GM11168 (cell line): ENCODE data around the gene NAA25.
"Not testable (repeated sequence)": the region's sequence is repeated elsewhere in the genome, so short reads cannot be mapped to it uniquely, and the experiment has no call there.

ENCODE experiments used
- in situ Hi-C: fragments of 300-500 bp; cut with MboI; formaldehyde crosslinking; loops from one replicate; pipeline ENCODE4 v1.12.0; 2022; ENCODE audit warnings: low sequenced_read_pairs; ENCODE audit not compliant: unreplicated experiment

NAA25 gene

DNA sequence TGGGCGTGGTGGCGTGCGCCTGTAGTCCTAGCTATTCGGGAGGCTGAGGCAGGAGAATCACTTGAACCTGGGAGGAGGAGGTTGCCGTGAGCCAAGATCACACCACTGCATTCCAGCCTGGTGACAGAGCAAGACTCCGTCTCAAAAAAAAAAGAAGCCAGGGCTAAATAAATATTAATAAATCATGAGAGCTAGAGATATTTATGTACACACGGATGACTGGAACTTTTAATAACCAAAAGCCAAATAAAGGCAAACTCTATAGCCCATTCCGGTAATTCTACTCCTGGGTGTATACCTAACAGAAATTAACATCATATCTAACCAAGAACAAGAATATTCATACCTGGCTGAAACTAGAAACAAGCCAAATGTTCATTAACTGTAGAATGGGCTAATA is 9.1 kb upstream of the NAA25 start:
- in situ Hi-C loops, result no loop called here

DNA sequence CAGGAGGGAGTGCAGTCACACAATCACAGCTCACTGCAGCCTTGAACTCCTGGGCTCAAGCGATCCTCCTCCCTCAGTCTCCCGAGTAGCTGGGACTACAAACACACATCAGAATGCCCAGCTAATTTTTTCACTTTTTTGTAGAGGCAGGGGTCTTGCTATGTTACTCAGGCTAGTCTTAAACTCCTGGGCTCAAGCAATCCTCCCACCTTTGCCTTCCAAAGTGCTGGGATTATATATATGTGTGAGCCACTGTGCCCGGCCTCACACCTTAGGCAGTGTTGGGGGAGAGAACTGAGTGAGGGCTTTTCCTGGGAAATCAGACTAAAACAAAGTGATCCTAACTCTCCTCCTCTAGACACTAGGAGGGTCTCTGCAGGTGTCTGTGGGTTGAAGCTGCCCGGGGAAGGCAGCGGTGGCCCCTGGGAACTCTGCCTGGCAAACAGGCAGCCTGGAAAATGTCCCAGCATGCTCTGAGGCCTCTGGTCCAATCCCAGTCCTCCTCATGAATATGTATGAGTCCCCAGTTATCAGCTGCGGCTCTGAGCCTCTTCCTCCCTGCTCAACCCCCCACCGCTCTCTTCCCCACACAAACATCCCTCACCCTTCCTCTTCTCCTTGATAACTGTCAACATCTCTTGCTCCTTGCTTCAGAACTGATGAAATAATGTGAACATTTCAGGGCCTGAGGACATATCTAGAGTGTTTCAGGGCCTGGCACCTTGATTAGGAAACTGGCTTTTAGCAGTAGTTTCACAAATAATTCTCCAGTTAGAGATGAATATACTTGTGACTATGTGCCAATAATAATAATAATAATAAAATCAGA is 7.9 kb upstream of the NAA25 start:
- in situ Hi-C loops, result no loop called here

DNA sequence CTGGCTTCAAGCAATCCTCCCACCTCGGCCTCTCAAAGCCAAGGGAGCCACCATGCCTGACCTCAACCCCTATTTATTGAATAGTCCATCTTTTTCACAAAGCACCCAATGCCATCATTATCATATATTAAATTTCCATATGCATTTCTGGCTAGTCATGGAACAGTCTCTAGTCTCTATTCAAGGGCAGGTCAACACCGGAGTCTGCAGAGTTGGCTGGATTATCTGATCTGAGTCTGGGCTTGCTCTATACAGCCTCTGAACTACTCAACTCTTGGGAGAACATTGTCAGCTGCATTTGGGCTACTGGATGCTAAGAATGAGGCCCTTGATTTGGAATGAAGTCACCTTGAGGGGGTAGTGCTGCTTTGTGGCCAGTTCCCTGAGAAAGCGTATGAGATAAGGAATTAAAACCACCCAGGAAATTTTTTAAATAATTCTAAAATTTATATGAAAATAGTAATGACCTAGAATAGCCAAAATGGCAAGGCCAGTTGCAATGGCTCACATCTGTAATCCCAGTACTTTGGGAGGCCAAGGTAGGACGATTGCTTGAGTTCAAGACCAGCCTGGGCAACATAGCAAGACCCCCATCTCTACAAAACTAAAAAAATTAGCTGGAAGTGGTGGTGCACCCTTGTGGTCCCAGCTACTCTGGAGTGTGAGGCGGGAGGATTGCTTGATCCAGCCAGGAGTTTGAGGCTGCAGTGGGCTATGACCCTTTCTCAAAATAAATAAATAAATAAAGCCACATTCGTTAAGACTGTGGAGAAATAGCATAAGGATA is 6.9 kb upstream of the NAA25 start:
- in situ Hi-C loops, result no loop called here

DNA sequence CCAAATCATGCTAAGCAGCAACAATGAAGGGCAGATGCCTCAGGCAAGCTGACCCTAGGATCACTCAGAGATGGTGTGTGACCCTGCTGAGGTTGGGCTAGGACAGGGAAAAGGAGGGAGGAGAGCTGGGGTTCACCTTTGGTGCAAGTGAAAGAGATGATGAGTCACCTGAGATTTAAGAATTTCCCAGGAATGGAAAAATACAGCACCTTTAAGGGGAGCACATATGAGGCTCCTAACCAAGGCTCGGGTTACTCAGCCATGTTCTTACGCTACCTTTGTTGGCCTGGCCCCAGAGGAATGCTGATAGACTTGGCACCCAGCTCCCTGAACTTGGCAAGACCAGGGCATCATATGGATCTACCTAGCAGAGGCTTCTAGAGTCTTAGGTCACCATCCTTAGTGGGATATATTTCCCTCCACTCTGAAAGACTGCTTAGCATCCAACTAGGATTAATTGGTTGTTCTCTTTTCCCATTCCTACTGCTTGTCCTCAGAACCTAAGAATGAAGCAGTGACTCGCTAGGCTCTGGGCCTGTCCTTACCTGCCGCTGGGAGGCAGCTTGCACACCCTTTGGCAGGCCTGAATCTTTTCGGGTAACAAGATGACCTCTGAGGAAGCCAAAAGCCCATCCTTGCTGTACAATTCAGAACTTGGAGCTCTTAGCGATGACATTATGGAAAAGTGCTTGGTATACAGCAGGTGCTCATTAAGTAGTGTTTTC is 4.0 kb upstream of the NAA25 start:
- in situ Hi-C loops, result no loop called here

DNA sequence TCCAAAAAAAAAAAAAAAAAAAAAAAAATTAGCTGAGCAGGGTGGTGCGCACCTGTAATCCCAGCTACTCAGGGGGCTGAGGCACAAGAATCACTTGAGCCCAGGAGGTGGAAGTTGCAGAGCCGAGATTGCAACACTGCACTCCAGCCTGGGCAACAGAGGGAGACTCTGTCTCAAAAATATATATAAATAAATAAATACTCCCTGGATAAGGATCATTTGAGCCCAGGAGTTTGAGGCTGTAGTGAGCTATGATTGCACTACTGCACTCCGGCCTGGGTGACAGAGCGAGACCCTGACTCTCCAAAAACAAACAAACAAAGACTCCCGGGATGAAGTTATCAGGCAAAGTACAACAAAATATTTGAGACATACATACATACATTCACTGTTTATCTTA is 3.3 kb upstream of the NAA25 start:
- in situ Hi-C loops, result no loop called here

DNA sequence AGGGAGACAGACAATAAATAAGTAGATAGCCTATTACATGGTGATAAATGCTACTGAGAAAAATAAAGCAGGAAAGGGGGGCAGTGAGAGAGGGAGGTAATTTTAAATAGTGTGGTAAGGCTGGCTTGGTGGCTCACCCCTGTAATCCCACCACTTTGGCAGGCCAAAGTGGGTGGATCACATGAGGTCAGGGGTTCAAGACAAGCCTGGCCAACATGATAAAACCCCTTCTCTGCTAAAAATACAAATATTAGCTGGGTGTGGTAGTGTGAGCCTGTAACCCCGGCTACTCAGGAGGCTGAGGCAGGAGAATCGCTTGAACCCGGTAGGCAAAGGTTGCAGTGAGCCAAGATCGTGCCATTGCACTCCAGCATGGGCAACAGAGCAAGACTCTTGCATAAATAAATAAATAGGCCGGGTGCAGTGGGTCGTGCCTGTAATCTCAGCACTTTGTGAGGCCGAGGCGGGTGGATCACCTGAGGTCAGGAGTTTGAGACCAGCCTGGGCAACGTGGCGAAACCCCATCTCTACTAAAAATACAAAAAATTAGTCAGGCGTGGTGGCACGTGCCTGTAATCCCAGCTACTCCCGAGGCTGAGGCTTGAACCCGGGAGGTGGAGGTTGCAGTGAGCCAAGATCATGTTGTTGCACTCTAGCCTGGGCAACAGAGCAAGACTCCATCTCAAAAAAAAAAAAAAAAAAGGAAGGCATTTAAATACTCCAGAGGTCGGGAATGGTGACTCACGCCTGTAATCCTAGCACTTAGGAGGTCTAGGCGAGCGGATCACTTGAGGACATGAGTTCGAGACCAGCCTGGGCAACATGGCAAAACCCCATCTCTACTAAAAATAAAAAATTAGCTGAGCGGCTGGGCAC is 2.4 kb upstream of the NAA25 start:
- in situ Hi-C loops, result not testable (repeated sequence)

DNA sequence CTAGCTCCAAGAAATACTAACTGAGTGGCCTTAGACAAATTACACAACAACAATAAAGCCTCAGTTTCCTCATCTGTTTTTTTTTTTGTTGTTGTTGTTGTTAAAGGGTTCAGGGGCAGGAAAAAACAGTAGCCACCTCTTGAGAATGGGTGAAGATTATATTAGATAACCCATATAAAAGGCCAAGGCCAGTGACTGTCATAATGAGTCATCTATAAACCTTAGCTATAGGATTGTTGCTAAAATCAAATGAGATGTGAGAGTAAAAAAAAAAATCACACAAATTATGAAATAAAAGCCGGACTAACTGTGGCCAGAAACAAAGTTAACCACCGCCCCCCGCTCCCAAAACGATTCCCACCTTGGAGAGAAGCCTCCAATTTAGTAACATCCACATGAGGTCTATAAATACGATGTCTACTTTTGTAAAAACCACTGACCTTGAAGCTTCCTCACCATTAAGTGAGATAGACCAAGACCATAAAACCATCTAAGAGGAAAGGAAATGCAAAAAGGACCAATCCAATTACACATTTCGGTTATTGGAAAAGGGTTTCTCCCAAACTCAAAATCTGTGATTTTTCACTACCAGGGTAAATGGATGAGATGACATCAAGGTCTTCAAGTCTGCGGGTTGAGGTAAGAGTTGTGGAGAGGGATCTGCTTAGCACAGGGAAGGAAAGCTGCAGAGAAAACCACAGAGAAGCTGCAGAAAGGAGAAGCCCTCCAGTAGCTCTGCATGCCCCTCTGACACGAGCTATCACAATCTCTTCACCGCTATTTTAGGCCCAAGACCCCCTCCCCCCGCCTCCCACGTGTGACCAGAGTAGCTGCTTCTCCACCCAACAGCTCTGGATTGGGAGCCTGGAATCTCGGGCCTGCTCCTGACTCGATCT is 1.0 kb downstream of the NAA25 start:
- in situ Hi-C loops, result no loop called here

DNA sequence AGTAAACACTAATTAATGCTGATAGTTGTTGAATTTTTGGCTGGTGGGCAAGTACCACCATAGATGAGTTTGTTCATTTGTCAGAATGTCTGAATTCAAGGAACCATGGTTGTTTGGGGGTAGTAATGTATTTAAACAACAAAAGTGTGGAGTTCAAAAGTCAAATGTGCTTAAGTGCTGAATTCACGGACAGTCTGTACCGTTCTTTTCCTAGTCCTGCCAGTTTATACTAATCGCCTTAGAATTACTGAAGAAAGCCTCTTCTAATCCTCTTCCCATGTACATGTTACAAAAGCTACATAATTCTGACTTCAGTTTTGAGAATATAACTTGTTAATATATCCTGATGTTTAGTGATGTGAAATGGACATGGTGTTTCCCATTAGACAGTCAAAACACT is 2.7 kb downstream of the NAA25 start:
- in situ Hi-C loops, result no loop called here

DNA sequence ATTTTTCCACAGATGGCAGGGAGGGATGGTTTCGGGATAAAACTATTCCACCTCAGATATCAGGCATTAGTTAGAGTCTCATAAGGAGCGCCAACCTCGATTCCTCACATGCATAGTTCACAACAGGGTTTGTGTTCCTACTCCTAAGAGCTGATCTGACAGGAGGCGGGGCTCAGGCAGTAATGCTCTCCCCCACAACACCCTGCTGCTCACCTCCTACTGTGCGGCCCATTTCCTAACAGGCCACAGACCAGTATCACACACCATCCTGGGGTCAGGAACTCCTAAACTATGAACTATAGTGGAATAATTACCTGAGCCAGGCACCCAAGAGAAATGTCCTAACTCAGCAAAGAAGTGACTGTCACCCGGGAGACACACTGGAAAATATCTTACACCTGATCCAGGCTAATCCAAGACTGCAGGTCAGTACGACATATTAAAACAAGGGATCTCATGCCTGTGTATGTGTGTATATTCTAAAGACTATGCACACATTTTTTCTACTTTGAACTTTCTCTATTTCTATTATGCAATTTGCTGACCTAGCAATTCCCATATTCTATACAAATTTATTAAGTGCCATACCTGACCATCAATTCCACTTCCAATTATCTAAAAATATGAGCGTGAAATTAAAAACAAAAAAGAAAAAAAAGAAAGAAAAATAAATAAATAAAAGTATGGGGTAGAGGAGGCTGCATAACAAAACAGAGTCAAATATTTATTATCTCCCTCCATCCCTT is 4.7 kb downstream of the NAA25 start:
- in situ Hi-C loops, result no loop called here

DNA sequence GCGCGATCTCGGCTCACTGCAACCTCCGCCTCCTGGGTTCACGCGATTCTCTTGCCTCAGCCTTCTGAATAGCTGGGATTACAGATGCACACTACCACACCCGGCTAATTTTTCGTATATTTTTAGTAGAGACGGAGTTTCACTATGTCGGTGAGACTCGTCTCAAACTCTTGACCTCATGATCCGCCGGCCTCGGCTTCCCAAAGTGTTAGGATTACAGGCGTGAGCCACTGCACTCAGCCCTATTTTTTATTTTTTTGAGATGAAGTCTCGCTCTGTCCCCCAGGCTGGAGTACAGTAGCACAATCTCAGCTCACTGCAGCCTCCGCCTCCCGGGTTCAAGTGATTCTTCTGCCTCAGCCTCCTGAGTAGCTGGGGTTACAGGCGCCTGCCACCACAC is 5.8 kb downstream of the NAA25 start:
- in situ Hi-C loops, result not testable (repeated sequence)

DNA sequence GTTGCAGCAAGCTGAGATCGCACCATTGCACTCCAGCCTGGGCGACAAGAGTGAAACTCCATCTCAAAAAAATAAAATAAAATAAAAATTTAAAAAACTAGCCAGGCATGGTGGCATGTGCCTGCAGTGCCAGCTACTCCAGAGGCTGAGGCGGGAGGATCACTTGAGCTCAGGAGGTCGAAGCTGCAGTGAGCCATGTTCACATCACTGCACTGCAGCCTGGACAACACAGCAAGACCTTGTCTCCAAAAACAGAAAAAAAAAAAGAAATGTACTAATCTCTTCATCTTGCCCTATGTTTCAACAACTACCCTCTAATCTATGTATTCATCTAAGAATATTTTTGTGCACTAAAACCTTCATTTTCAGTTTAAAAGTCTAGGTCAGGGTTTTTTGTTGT is 6.5 kb downstream of the NAA25 start:
- in situ Hi-C loops, result no loop called here

DNA sequence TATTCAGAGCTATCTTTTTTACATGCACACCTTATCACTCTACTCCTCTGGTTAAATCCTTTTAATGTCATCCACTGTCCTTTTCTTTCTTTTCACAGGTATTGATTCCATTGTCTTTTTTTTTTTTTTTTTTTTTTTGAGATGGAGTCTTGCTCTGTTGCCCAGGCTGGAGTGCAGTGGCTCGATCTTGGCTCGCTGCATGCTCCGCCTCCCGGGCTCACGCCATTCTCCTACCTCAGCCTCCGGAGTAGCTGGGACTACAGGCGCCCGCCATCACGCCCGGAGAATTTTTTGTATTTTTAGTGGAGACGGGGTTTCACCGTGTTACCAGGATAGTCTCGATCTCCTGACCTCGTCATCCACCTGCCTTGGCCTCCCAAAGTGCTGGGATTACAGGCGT is 8.1 kb downstream of the NAA25 start:
- in situ Hi-C loops, result not testable (repeated sequence)

DNA sequence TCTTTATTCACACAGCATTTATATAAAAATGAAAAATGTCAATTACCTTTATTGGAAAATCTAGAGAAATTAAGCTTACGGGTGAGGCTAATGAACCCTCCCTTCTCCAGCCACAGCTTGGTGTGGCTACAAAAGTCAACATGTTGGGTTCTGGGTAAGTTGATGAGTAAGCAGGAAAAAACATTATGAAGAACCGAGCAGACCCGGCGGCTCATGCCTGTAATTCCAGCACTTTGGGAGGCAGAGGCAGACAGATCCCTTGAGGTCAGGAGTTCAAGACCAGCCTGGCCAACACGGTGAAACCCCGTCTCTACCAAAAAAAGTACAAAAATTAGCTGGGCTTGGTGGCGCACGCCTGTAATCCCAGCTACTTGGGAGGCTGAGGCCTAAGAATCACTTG is 10.9 kb downstream of the NAA25 start:
- in situ Hi-C loops, result no loop called here

DNA sequence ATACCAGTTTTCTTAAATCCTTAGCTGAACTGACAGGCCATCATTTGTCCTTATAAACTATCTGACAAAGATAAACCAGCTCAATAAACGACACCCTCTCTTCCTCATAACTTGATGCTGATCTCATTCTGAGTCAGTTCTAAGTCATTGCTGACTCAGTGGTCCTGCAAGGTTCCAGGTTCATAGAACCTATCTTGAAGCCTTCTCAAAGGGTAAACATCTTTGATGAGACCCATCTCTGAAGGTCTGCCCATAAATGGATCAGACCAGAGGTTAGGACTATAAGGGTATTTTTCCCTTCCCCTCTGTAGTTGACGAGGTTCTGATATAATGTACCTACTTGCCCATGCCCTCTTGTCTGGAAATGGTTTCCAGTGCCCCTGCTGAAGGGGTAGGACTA is 11.9 kb downstream of the NAA25 start:
- in situ Hi-C loops, result no loop called here

DNA sequence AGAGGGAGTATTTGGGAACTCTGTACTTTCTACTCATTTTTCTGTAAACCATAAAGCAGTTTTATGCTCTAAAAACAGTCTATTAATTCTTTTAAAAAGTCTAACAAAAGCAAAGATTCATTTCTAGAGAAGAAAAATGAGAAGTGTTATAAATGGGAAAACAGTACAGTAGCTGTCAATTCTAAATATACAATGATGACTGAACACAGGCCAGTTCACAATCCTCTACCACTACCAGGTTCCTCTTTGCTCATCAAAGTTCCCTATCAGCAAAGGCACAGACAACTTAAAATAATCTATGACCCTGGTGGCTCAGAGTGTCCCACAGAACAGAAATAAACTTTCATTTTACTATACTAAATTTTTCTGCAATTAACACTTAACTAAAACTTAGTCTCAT is 12.5 kb downstream of the NAA25 start:
- in situ Hi-C loops, result no loop called here

DNA sequence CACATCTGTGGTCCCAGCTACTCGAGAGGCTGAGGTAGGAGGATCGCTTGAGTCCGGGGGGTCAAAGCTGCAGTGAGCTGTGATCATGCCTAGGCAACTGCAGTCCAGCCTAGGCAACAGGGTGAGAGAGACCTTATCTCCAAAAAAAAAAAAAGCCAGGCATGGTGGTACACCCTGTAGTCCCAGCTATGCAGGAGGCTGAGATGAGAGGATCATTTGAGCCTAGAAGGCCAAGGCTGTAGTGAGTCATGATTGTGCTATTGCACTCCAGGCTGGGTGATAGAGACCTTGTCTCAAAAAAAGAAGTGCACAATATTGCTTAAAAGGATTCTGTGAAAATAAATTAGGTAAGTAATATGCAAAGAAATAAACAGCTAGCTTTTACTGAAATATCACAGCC is 17.0 kb downstream of the NAA25 start:
- in situ Hi-C loops, result no loop called here

DNA sequence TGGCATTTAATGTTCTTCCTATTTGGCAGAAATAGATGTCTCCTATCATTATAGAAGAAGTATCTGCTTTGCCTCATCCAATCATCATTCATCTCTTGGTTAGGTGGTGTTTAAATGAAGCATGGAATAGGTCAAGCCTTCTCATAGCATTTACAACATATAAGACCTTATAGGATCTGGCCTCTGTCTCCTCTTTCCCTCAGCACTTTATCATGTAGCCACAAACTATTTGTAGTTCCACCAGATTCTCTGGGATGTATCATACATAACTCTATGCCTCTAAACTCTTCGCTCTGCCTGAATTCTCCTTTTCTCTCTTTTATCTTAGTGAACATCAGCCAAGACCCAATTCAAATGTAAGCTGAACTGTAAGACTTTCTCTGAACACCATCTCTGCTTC is 20.7 kb downstream of the NAA25 start:
- in situ Hi-C loops, result no loop called here

DNA sequence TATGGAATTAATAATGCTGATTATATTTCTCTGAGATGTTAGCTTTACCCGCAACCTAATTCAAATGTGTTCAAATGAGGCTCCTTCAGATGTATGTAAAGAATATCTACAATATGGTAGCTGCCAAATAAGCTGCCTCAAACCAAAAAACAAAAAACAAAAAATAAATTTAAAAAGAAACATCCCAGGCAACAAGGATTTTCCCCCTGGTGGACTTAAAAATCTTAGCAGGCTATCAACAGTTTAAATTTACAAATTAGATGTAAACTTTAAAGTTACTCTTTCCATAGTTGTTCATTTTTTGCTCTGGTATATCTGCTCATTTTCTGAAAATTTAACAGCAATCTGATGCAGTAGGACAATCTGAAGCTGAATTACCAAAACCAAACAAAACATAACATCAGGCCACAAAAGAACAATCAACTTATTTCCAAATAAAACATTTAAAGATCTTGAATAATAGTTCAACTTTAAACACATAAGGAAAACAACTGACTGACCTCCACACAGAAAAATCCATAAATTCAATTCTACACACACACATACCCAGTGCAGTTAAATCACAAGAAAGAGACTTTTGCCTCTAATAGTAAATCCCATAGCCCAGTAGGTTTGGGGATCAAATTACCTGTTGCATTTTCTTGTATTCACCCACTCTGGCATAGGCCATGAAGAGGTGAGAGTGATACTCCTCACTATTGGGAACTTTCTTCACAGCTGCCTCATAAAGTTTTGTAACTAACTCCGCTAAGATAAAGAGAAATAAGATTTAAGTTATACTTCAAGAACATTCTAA is 21.3 kb downstream of the NAA25 start:
- in situ Hi-C loops, result no loop called here
